Trophoblast cell (in vitro differentiated cells and primary cell): ENCODE data around the gene CELA2A.
"Not testable (repeated sequence)": the region's sequence is repeated elsewhere in the genome, so short reads cannot be mapped to it uniquely, and the experiment has no call there.

Experiments
- DNase-seq, 2 donors: peaks; one replicate each; pipeline ENCODE4 v3.0.0-alpha.2; 2016
- H2AFZ ChIP-seq: 2 replicates; pipeline ENCODE4 v1.6.1; 2013; ENCODE audit warnings: low read length, moderate library complexity, mild to moderate bottlenecking; ENCODE audit not compliant: insufficient read depth, poor library complexity
- H2AK5ac ChIP-seq: 2 replicates; pipeline ENCODE4 v1.6.1; 2013; ENCODE audit warnings: mild to moderate bottlenecking, low read length
- H2BK120ac ChIP-seq: 2 replicates; pipeline ENCODE4 v1.6.1; 2013; ENCODE audit warnings: low read length, mild to moderate bottlenecking, moderate library complexity; ENCODE audit not compliant: insufficient read depth, poor library complexity
- H2BK12ac ChIP-seq: 2 replicates; pipeline ENCODE4 v1.6.1; 2013; ENCODE audit warnings: mild to moderate bottlenecking, low read length, moderate library complexity
- H2BK5ac ChIP-seq: 2 replicates; pipeline ENCODE4 v1.6.1; 2013; ENCODE audit warnings: low read length, low read depth, moderate library complexity, mild to moderate bottlenecking; ENCODE audit not compliant: poor library complexity
- H3K14ac ChIP-seq: 2 replicates; pipeline ENCODE4 v1.6.1; 2013; ENCODE audit warnings: mild to moderate bottlenecking, low read length
- H3K18ac ChIP-seq: 2 replicates; pipeline ENCODE4 v1.6.1; 2013; ENCODE audit warnings: mild to moderate bottlenecking, low read length
- H3K23ac ChIP-seq: 2 replicates; pipeline ENCODE4 v1.6.1; 2013; ENCODE audit warnings: low read length
- H3K27ac ChIP-seq: 2 replicates; pipeline ENCODE4 v1.5.1; 2013; ENCODE audit warnings: low read depth, mild to moderate bottlenecking, inconsistent platforms, low read length, moderate library complexity
- H3K27me3 ChIP-seq: 2 replicates; pipeline ENCODE4 v1.6.1; 2013; ENCODE audit warnings: inconsistent platforms, mild to moderate bottlenecking, low read length, moderate library complexity; ENCODE audit not compliant: insufficient read depth
- H3K36me3 ChIP-seq, 2 experiments: 1 replicate in 1 of 2; 2 replicates in 1 of 2; pipeline ENCODE4 v1.6.1; 2013; ENCODE audit warnings: low read length in 2 of 2, mild to moderate bottlenecking in 2 of 2, moderate library complexity in 1 of 2; ENCODE audit not compliant: insufficient read depth in 2 of 2, control insufficient read depth in 1 of 2
- H3K4ac ChIP-seq: 2 replicates; pipeline ENCODE4 v1.6.1; 2013; ENCODE audit warnings: low read depth, mild to moderate bottlenecking, low read length, moderate library complexity
- H3K4me1 ChIP-seq, 2 experiments: 1 replicate in 1 of 2; 2 replicates in 1 of 2; pipeline ENCODE4 v1.6.1; 2013; ENCODE audit warnings: low read length in 2 of 2, mild to moderate bottlenecking in 2 of 2, moderate library complexity in 1 of 2; ENCODE audit not compliant: insufficient read depth in 2 of 2, control insufficient read depth in 1 of 2
- H3K4me2 ChIP-seq: 2 replicates; pipeline ENCODE4 v1.6.1; 2013; ENCODE audit warnings: inconsistent platforms, mild to moderate bottlenecking, low read length, moderate library complexity
- H3K4me3 ChIP-seq: 2 replicates; pipeline ENCODE4 v1.5.1; 2013; ENCODE audit warnings: mild to moderate bottlenecking, low read depth, low read length, inconsistent platforms
- H3K79me1 ChIP-seq: one replicate; pipeline ENCODE4 v1.6.1; 2013; ENCODE audit warnings: low read length
- H3K79me2 ChIP-seq: 2 replicates; pipeline ENCODE4 v1.6.1; 2013; ENCODE audit warnings: low read length, mild to moderate bottlenecking; ENCODE audit not compliant: control insufficient read depth, insufficient read depth, poor library complexity
- H3K9ac ChIP-seq: 2 replicates; pipeline ENCODE4 v1.6.1; 2013; ENCODE audit warnings: mild to moderate bottlenecking, low read length
- H3K9me3 ChIP-seq: 2 replicates; pipeline ENCODE4 v1.6.1; 2013; ENCODE audit warnings: low read depth, mild to moderate bottlenecking, control low read depth, inconsistent platforms, low read length; ENCODE audit not compliant: insufficient read depth
- H4K12ac ChIP-seq: 2 replicates; pipeline ENCODE4 v1.6.1; 2013; ENCODE audit warnings: low read depth, mild to moderate bottlenecking, low read length, moderate library complexity
- H4K8ac ChIP-seq: 2 replicates; pipeline ENCODE4 v1.6.1; 2013; ENCODE audit warnings: low read depth, mild to moderate bottlenecking, low read length, moderate library complexity
- H4K91ac ChIP-seq: one replicate; pipeline ENCODE4 v1.6.1; 2013; ENCODE audit warnings: low read depth, mild to moderate bottlenecking, low read length, moderate library complexity
- WGBS: extraction: QIAGEN DNeasy Blood & Tissue Kit; methylation state at CpG from one replicate; pipeline ENCODE4 v1.1.7; 2013; ENCODE audit warnings: missing lambda C conversion rate; ENCODE audit not compliant: insufficient read length, insufficient coverage; ENCODE audit errors: extremely low coverage; 5-methylcytosine and 5-hydroxymethylcytosine counted together

The CELA2A gene

GRCh38 chr1:15433471-15433870 lies 23.1 kb upstream of the CELA2A start:
- Histone ChIP-seq H3K4me3 (no peak overlapping the region), H2BK5ac (no peak overlapping the region), H3K9ac (no peak overlapping the region), H3K23ac (no peak overlapping the region), H2BK12ac (no peak overlapping the region), H4K8ac (no peak overlapping the region), H3K79me1 (no peaks in the 10 kb centered on the region), H3K36me3 (peaks cover 2 to 3% of the 10 kb centered on the region in 2 experiments), H3K4ac (no peak overlapping the region), H3K4me2 (no peak overlapping the region), H2AFZ (no peak overlapping the region), H3K79me2 (no peaks in the 10 kb centered on the region), H3K27ac (no peak overlapping the region), H4K12ac (no peak overlapping the region), H2BK120ac (no peak overlapping the region), H3K14ac (no peak overlapping the region), H2AK5ac (no peak overlapping the region), H3K4me1 (peaks cover 0 to 3% of the 10 kb centered on the region in 2 experiments), H4K91ac (no peak overlapping the region), H3K18ac (no peak overlapping the region), H3K9me3 (peaks cover 3% of the 10 kb centered on the region), H3K27me3 (no peaks in the 10 kb centered on the region)
- whole genome bisulfite sequencing, result no CpG with 5 or more reads among the region's 9 CpGs
- DNase-seq, result no peak

DNA sequence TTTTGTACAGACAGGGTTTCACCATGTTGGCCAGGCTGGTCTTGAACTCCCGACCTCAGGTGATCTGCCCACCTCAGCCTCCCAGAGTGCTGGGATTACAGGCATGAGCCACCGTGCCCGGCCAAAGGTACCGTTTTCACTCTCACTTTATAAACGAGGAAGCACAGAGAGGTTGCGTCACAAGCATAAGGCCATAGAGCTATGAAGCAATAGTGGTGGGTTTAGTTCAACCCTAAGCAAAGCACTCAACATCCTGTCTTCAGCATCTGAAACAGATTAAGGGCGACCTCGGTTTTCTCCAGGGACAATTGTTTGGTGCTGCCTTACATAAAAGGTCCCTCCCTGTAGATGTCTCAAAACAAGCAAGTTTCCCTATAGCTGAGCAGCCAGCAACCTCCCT lies 21.8 kb upstream of the CELA2A start:
- H3K9ac ChIP-seq, H3K4ac ChIP-seq, H3K27ac ChIP-seq, H3K36me3 ChIP-seq, H3K79me2 ChIP-seq, H3K27me3 ChIP-seq, H2AK5ac ChIP-seq, H3K4me3 ChIP-seq, H3K79me1 ChIP-seq, H3K23ac ChIP-seq, H4K8ac ChIP-seq, H2BK12ac ChIP-seq, H3K4me1 ChIP-seq, H3K14ac ChIP-seq, H4K12ac ChIP-seq, H3K18ac ChIP-seq, H3K9me3 ChIP-seq, H3K4me2 ChIP-seq, H2AFZ ChIP-seq, H4K91ac ChIP-seq, H2BK120ac ChIP-seq, H2BK5ac ChIP-seq: not testable (repeated sequence)
- WGBS, result no CpG with 5 or more reads among the region's 8 CpGs
- DNase-seq, result peak in 1 of 2 donors; percentile 45

- no peak overlapping the region for H2BK12ac ChIP-seq
- H3K79me1 ChIP-seq, result no peaks in the 10 kb centered on the region
- H3K23ac ChIP-seq, result no peak overlapping the region
- H4K8ac ChIP-seq, result no peak overlapping the region
- no peak overlapping the region for H4K91ac ChIP-seq
- no peak for DNase-seq
- no peak overlapping the region for H3K27ac ChIP-seq
- H3K4me3 ChIP-seq, result peak overlapping the region; percentile 45
- peaks cover 0 to 3% of the 10 kb centered on the region in 2 experiments for H3K4me1 ChIP-seq
- no peak overlapping the region for H3K4me2 ChIP-seq
- no peak overlapping the region for H2BK120ac ChIP-seq
- H3K4ac ChIP-seq, result no peak overlapping the region
- no peaks in the 10 kb centered on the region for H3K79me2 ChIP-seq
- no peak overlapping the region for H2BK5ac ChIP-seq
- H3K27me3 ChIP-seq, result no peaks in the 10 kb centered on the region
- H2AFZ ChIP-seq, result no peak overlapping the region
- no peak overlapping the region for H3K14ac ChIP-seq
- no peak overlapping the region for H3K18ac ChIP-seq
- H2AK5ac ChIP-seq, result no peak overlapping the region
- peaks cover 3% of the 10 kb centered on the region for H3K9me3 ChIP-seq
- H3K36me3 ChIP-seq, result no peaks in the 10 kb centered on the region
- H3K9ac ChIP-seq, result no peak overlapping the region
- H4K12ac ChIP-seq, result no peak overlapping the region
- no CpG with 5 or more reads among the region's 17 CpGs for WGBS
Observed at GRCh38 chr1:15435239-15436077, 21.1 kb upstream of the CELA2A start.

DNA sequence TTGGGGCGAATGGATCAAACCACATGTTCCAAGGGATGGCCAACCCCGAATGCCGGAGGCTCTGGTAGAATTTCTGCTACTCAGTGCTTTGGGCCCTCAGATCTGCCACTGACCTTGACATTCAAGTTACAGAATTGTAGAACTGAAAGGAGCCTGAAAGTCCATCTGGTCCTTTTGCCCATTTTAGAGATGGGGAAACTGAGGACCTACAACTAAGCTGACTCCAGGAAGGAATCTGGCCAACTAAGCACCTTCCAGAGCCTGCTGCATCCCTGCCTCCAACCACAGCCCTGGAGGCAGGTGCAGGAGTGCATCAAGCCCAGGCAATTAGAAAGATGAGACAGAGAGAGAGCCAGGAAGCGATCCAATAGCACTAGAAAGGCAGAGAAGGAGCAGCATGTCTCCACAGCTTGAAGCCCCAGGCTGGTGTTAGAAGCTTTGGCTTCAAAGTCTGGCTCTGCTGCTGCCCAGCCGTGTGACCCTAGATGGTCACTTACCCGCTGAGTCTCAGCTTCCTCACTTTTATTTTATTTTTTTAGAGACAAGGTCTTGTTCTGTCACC lies 19.6 kb upstream of the CELA2A start:
- Histone ChIP-seq H3K9ac (no peak overlapping the region), H2AK5ac (no peak overlapping the region), H3K9me3 (peaks cover 3% of the 10 kb centered on the region), H2AFZ (no peak overlapping the region), H3K36me3 (no peaks in the 10 kb centered on the region), H4K12ac (no peak overlapping the region), H4K91ac (no peak overlapping the region), H4K8ac (no peak overlapping the region), H3K27ac (no peak overlapping the region), H3K79me1 (no peaks in the 10 kb centered on the region), H3K79me2 (no peaks in the 10 kb centered on the region), H3K4me2 (no peak overlapping the region), H3K18ac (no peak overlapping the region), H2BK5ac (no peak overlapping the region), H3K4me3 (no peak overlapping the region), H3K23ac (no peak overlapping the region), H2BK120ac (no peak overlapping the region), H3K4ac (no peak overlapping the region), H2BK12ac (no peak overlapping the region), H3K14ac (no peak overlapping the region), H3K4me1 (no peaks in the 10 kb centered on the region), H3K27me3 (no peaks in the 10 kb centered on the region)
- DNase-seq, result no peak
- no CpG with 5 or more reads among the region's 6 CpGs for WGBS
